ENCODE results near the gene TCHP. TPM values are rescaled to one million over a fixed set of nuclear protein-coding genes. Genes with fewer than 3 reads are reported as not detected.
"Not testable (repeated sequence)": the region's sequence is repeated elsewhere in the genome, so short reads cannot be mapped to it uniquely, and the experiment has no call there.

TCHP gene
- total and polyA plus RNA-seq, 2 of the 13 experiments (the other 11 are each of a cell fraction or from before 2014, with no cell fraction given): 6.7 to 12.2 TPM

DNA sequence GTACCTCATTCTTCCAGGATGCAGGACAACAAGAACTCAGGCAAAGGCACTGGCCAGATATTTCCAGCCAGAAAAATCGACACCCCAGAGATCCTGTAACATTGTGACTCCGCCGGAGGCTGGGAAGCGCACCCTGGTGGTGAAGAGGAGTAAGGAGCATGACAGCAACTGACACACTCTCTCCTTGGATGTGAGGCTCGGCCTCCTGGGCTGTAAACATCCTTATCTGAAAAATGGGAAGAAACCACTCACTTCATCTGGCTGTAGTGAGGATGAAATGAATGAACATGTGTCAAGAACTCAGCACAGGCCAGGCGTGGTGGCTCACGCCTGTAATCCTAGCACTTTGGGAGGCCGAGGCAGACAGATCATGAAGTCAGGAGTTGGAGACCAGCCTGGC lies 27.5 kb downstream of the TCHP start (continued):
- TF ChIP-seq TCF12 (IDR thresholded peaks at IDR 0.05) (no peak), TCF12 (CRISPR knock-in tag; IDR thresholded peaks at IDR 0.05) (no peak), STAG1 (CRISPR knock-in tag; IDR thresholded peaks at IDR 0.05) (peak; percentile 60), ZNF629 (CRISPR knock-in tag; conservative IDR thresholded peaks at IDR 0.05) (peak; percentile 71), XRCC5 (optimal IDR thresholded peaks at IDR 0.05; ENCODE audit: low read length) (peak; percentile 22)
- TF ChIP-seq, protein P1, sequence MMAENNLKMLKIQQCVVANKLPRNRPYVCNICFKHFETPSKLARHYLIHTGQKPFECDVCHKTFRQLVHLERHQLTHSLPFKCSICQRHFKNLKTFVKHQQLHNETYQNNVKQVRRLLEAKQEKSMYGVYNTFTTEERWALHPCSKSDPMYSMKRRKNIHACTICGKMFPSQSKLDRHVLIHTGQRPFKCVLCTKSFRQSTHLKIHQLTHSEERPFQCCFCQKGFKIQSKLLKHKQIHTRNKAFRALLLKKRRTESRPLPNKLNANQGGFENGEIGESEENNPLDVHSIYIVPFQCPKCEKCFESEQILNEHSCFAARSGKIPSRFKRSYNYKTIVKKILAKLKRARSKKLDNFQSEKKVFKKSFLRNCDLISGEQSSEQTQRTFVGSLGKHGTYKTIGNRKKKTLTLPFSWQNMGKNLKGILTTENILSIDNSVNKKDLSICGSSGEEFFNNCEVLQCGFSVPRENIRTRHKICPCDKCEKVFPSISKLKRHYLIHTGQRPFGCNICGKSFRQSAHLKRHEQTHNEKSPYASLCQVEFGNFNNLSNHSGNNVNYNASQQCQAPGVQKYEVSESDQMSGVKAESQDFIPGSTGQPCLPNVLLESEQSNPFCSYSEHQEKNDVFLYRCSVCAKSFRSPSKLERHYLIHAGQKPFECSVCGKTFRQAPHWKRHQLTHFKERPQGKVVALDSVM (CRISPR knock-in tag; IDR thresholded peaks at IDR 0.05): peak; percentile 53; the same call in 1 of the 2 replicates
- TF ChIP-seq, protein P2, sequence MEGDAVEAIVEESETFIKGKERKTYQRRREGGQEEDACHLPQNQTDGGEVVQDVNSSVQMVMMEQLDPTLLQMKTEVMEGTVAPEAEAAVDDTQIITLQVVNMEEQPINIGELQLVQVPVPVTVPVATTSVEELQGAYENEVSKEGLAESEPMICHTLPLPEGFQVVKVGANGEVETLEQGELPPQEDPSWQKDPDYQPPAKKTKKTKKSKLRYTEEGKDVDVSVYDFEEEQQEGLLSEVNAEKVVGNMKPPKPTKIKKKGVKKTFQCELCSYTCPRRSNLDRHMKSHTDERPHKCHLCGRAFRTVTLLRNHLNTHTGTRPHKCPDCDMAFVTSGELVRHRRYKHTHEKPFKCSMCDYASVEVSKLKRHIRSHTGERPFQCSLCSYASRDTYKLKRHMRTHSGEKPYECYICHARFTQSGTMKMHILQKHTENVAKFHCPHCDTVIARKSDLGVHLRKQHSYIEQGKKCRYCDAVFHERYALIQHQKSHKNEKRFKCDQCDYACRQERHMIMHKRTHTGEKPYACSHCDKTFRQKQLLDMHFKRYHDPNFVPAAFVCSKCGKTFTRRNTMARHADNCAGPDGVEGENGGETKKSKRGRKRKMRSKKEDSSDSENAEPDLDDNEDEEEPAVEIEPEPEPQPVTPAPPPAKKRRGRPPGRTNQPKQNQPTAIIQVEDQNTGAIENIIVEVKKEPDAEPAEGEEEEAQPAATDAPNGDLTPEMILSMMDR (CRISPR knock-in tag; IDR thresholded peaks at IDR 0.05): peak; percentile 78

DNA sequence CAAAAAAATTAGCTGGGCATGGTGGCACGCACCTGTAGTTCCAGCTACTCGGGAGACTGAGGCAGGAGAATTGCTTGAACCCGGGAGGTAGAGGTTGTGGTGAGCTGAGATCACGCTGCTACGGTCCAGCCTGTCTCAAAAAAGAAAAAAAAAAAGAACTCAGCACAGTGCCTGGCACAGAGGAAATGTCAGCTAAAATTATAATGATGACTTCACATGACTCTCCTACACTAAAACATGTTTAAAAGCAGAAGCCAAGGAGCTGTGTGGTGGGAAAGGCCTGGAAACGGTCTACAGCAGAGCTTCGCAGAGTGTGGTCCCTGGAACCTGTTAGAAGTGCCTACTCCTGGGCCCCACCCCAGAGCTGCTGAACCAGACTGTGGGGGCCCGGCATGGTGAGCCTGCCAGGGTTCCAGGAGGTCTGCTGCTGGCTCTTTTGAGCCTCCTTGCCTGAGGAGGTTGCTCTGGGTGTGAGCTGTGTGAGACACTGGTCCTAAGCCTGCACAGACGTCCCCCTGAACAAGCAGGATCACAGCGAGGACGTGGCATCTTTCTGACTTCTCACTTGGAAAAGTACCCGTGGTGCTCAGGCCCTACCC lies 28.1 kb downstream of the TCHP start:
- TF ChIP-seq AGO2 (optimal IDR thresholded peaks at IDR 0.05; ENCODE audit: low read depth, low read length) (peak; percentile 36), HNRNPH1 (optimal IDR thresholded peaks at IDR 0.05; ENCODE audit: low read depth, low read length) (no peak)

DNA sequence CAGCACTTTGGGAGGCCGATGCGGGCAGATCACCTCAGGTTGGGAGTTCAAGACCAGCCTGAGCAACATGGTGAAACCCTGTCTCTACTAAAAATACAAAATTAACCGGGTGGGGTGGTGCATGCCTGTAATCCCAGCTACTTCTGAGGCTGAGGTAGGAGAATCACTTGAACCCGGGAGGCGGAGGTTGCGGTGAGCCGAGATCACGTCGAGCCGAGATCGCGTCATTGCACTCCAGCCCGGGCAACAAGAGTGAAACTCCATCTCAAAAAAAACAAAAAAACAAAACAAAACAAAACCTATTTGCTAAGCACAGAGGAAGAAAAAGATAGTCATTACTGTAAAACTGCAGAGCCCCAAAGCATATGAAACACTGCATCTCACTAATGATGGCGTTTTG lies 29.3 kb downstream of the TCHP start:
- FAIRE-seq; BruUV-seq (replicated peaks); H3K79me2 ChIP-seq (ENCODE audit: insufficient read depth, low read length); H3K9ac ChIP-seq (ENCODE audit: insufficient read depth, low read depth, low read length); ATAC-seq; CTCF ChIA-PET (ENCODE audit: low intra/inter-chr PET ratio, low total read pairs); in situ Hi-C loops (cut with HindIII; ENCODE audit: extremely low pct_ligation_motif_present, low pct_unique_long_range_greater_than_20kb); POLR2A ChIA-PET; H3K27me3 ChIP-seq (ENCODE audit: control insufficient read depth in 1 of 2, insufficient read depth in 2 of 2, low read length in 2 of 2); H3K9me3 ChIP-seq (ENCODE audit: low read length); H3K4me3 ChIP-seq (replicated peaks in 1 of 3; ENCODE audit: insufficient read depth in 1 of 3, low read depth in 2 of 3, low read length in 3 of 3); H2AFZ ChIP-seq (ENCODE audit: low read length); H4K20me1 ChIP-seq (ENCODE audit: insufficient read depth, low read length); DNase-seq (ENCODE audit: low spot score); H3K27ac ChIP-seq (ENCODE audit: extremely low read length, insufficient read depth, low read length); H3K4me2 ChIP-seq (ENCODE audit: low read depth, low read length): not testable (repeated sequence)
- intact Hi-C loops (cut with micrococcal nuclease; ENCODE audit: unreplicated experiment): loop anchor here (5.0 kb wide), 1 partner anchor 77 kb away; no protein-coding TSS in a partner anchor
- WGBS (ENCODE audit: low lambda C conversion rate): 96% methylated on average over 14 of the region's 14 CpGs
- peaks cover 25% of the 10 kb centered on the region for H3K4me1 ChIP-seq (ENCODE audit: insufficient read depth, low read length)
- peaks cover 6 to 22% of the 10 kb centered on the region in 2 experiments for H3K36me3 ChIP-seq (replicated peaks in 1 of 2; ENCODE audit: control insufficient read depth in 1 of 2, insufficient read depth in 2 of 2, low read length in 2 of 2)

More for the DNA sequence above, 28.1 kb downstream of the TCHP start:
- Histone ChIP-seq H3K79me2 (ENCODE audit: insufficient read depth, low read length) (no peaks in the 10 kb centered on the region), H3K9ac (ENCODE audit: insufficient read depth, low read depth, low read length) (no peak overlapping the region), H3K4me2 (ENCODE audit: low read depth, low read length) (no peak overlapping the region), H3K27ac (ENCODE audit: extremely low read length, insufficient read depth, low read length) (no peak overlapping the region), H3K36me3 (replicated peaks in 1 of 2; ENCODE audit: control insufficient read depth in 1 of 2, insufficient read depth in 2 of 2, low read length in 2 of 2) (peaks cover 6 to 19% of the 10 kb centered on the region in 2 experiments; a peak in 4 of 5 replicates), H3K4me1 (ENCODE audit: insufficient read depth, low read length) (peaks cover 25% of the 10 kb centered on the region), H4K20me1 (ENCODE audit: insufficient read depth, low read length) (no peaks in the 10 kb centered on the region), H3K9me3 (ENCODE audit: low read length) (no peaks in the 10 kb centered on the region), H2AFZ (ENCODE audit: low read length) (no peak overlapping the region), H3K27me3 (ENCODE audit: control insufficient read depth in 1 of 2, insufficient read depth in 2 of 2, low read length in 2 of 2) (no peaks in the 10 kb centered on the region), H3K4me3 (replicated peaks in 1 of 3; ENCODE audit: insufficient read depth in 1 of 3, low read depth in 2 of 3, low read length in 3 of 3) (no peak overlapping the region)
- no peak for FAIRE-seq
- 91% methylated on average over 6 of the region's 12 CpGs for WGBS (ENCODE audit: low lambda C conversion rate)
- DNase-seq (ENCODE audit: low spot score): no peak
- in situ Hi-C loops (cut with HindIII; ENCODE audit: extremely low pct_ligation_motif_present, low pct_unique_long_range_greater_than_20kb) (no loop called here), intact Hi-C loops (cut with micrococcal nuclease; ENCODE audit: unreplicated experiment) (loop anchor here (5.0 kb wide), 1 partner anchor 76 kb away; no protein-coding TSS in a partner anchor)
- ChIA-PET POLR2A (no interaction called here), CTCF (ENCODE audit: low intra/inter-chr PET ratio, low total read pairs) (interaction anchor here (0.9 to 2.3 kb wide), 2 partner anchors 10 to 75 kb away, joined by 3 to 10 read pairs; no protein-coding TSS in a partner anchor)
- no TSS peak for BruUV-seq (replicated peaks)
- no peak for ATAC-seq

Data from HepG2 (cell line).